ENCODE results near the gene ABHD12. TPM values are rescaled to one million over a fixed set of nuclear protein-coding genes. Genes with fewer than 3 reads are reported as not detected.
A peak's percentile ranks its signal among the peaks of the same experiment; 100 is the strongest.

The ABHD12 gene
- total RNA-seq, 1 donor from 2014 or later: 51.3 TPM

DNA sequence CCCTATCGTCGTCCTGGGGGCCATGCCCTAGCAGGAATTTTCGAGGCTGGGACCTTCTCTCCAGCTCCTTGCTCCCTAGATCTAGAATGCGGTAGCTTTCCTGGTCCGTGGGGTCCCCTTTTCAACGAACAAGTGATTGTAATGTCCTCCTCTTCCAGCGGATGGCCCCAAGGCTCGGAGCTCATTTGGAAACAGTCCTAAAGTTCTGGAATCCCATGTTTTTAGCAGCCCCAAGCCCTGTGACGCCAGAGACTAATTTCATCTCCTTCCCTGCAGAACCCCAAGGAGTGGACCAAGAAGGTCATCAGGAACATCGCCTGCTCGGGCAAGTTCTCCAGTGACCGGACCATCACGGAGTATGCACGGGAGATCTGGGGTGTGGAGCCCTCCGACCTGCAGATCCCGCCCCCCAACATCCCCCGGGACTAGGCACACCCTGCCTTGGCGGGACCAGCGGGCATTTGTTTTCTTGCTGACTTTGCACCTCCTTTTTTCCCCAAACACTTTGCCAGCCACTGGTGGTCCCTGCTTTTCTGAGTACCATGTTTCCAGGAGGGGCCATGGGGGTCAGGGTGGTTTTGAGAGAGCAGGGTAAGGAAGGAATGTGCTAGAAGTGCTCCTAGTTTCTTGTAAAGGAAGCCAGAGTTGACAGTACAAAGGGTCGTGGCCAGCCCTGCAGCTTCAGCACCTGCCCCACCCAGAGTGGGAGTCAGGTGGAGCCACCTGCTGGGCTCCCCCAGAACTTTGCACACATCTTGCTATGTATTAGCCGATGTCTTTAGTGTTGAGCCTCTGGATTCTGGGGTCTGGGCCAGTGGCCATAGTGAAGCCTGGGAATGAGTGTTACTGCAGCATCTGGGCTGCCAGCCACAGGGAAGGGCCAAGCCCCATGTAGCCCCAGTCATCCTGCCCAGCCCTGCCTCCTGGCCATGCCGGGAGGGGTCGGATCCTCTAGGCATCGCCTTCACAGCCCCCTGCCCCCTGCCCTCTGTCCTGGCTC lies 94.2 kb downstream of the ABHD12 start:
- TF ChIP-seq, protein P1, sequence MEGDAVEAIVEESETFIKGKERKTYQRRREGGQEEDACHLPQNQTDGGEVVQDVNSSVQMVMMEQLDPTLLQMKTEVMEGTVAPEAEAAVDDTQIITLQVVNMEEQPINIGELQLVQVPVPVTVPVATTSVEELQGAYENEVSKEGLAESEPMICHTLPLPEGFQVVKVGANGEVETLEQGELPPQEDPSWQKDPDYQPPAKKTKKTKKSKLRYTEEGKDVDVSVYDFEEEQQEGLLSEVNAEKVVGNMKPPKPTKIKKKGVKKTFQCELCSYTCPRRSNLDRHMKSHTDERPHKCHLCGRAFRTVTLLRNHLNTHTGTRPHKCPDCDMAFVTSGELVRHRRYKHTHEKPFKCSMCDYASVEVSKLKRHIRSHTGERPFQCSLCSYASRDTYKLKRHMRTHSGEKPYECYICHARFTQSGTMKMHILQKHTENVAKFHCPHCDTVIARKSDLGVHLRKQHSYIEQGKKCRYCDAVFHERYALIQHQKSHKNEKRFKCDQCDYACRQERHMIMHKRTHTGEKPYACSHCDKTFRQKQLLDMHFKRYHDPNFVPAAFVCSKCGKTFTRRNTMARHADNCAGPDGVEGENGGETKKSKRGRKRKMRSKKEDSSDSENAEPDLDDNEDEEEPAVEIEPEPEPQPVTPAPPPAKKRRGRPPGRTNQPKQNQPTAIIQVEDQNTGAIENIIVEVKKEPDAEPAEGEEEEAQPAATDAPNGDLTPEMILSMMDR (IDR thresholded peaks at IDR 0.05; ENCODE audit: unreplicated experiment): peak; percentile 52
- Mint-ChIP-seq H3K4me3 (ENCODE audit: low read depth) (no peak overlapping the region), H3K4me1 (ENCODE audit: low read depth) (no peaks in the 10 kb centered on the region), H3K9me3 (ENCODE audit: low read depth) (no peaks in the 10 kb centered on the region), H3K27me3 (no peaks in the 10 kb centered on the region), H3K27ac (no peak overlapping the region), H3K36me3 (ENCODE audit: insufficient read depth) (peaks cover 9% of the 10 kb centered on the region)
- no peak for DNase-seq (ENCODE audit: low spot score, unreplicated experiment)

DNA sequence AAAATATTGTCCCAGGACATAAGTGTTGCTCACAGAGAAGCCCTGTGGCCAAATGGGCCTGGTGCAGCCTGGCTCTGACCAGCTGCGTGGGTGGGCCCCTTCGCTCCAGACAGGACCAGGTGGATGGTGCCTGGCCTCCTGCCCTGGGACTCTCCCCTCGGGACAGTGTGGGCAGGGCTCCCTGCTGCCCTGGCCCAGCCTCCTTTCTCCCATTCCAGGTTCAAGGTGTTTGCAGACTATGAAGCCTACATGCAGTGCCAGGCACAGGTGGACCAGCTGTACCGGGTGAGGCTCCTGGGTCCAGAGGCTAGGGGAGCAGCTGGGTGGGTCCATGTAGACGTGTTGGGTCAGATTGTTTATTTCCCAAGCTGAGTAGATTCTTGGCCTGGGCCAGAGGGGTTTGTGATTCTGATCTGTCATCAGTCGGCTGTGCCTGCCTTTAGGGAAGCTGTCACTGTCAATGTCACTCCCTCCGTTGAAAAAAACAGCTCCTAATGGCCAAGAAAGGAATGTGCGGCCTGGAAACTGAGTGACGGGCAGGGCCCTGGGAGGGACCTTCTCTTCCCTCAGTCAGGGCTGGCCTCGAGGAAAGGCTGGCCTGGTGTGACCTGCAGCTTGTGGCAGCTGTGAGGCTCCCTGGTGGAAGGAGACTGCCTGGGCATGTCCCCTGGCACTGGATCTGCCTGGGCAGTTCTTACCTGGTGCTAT lies 95.1 kb downstream of the ABHD12 start:
- Mint-ChIP-seq H3K27me3 (no peaks in the 10 kb centered on the region), H3K36me3 (ENCODE audit: insufficient read depth) (peaks cover 9% of the 10 kb centered on the region), H3K4me3 (ENCODE audit: low read depth) (no peak overlapping the region), H3K27ac (peak overlapping the region; percentile 7), H3K4me1 (ENCODE audit: low read depth) (no peaks in the 10 kb centered on the region), H3K9me3 (ENCODE audit: low read depth) (no peaks in the 10 kb centered on the region)
- DNase-seq (ENCODE audit: low spot score, unreplicated experiment): no peak
- TF ChIP-seq, protein P1 (IDR thresholded peaks at IDR 0.05; ENCODE audit: unreplicated experiment): no peak

- H3K36me3 Mint-ChIP-seq (ENCODE audit: insufficient read depth): peaks cover 9% of the 10 kb centered on the region
These were observed 95.9 kb downstream of the ABHD12 start for GRCh38 chr20:25294459-25295385.

DNA sequence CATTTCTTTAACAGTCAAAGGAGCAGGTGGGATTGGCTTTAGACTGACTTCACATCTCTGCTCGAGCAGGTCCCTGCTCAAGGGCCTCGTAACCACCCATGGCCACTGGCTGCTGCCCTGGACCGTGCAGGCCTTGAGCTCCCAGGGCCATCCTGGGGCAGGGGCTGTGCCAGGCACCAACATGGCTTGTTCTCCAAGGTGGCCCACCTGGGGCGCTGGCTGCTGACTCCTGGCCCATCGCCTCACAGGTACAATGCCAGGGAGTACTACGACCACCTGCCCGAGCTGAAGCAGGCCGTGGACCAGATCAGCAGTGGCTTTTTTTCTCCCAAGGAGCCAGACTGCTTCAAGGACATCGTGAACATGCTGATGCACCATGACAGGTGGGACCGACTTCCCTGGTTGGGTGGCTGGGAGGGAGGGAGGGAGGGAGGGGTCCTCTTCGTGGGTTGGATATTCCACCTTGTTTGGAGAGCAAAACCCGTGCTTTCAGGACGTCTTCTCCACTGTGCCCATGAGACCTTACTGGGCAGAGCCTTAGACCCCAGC lies 96.7 kb downstream of the ABHD12 start:
- Mint-ChIP-seq H3K27me3 (no peaks in the 10 kb centered on the region), H3K36me3 (ENCODE audit: insufficient read depth) (peaks cover 9% of the 10 kb centered on the region), H3K27ac (no peak overlapping the region), H3K4me3 (ENCODE audit: low read depth) (no peak overlapping the region), H3K9me3 (ENCODE audit: low read depth) (no peaks in the 10 kb centered on the region), H3K4me1 (ENCODE audit: low read depth) (no peaks in the 10 kb centered on the region)
- DNase-seq (ENCODE audit: low spot score, unreplicated experiment): no peak
- TF ChIP-seq, protein P1 (IDR thresholded peaks at IDR 0.05; ENCODE audit: unreplicated experiment): no peak

More at GRCh38 chr20:25294459-25295385, 95.9 kb downstream of the ABHD12 start:
- Mint-ChIP-seq H3K4me3 (ENCODE audit: low read depth) (no peak overlapping the region), H3K4me1 (ENCODE audit: low read depth) (no peaks in the 10 kb centered on the region), H3K27ac (no peak overlapping the region), H3K27me3 (no peaks in the 10 kb centered on the region), H3K9me3 (ENCODE audit: low read depth) (no peaks in the 10 kb centered on the region)
- TF ChIP-seq, protein P1 (IDR thresholded peaks at IDR 0.05; ENCODE audit: unreplicated experiment): peak; percentile 85
- DNase-seq (ENCODE audit: low spot score, unreplicated experiment): peak; percentile 65
